GM19351 (cell line): Measurements from ENCODE around the gene KRTAP4-7.
"Not testable (repeated sequence)": the region's sequence is repeated elsewhere in the genome, so short reads cannot be mapped to it uniquely, and the experiment has no call there.

Experiments used
- ATAC-seq: cut with Tn5 transposase; IDR thresholded peaks from one replicate; pipeline ENCODE4 v1.9.1; 2021; ENCODE audit warnings: mild to moderate bottlenecking, moderate library complexity; ENCODE audit not compliant: unreplicated experiment

The KRTAP4-7 gene

DNA sequence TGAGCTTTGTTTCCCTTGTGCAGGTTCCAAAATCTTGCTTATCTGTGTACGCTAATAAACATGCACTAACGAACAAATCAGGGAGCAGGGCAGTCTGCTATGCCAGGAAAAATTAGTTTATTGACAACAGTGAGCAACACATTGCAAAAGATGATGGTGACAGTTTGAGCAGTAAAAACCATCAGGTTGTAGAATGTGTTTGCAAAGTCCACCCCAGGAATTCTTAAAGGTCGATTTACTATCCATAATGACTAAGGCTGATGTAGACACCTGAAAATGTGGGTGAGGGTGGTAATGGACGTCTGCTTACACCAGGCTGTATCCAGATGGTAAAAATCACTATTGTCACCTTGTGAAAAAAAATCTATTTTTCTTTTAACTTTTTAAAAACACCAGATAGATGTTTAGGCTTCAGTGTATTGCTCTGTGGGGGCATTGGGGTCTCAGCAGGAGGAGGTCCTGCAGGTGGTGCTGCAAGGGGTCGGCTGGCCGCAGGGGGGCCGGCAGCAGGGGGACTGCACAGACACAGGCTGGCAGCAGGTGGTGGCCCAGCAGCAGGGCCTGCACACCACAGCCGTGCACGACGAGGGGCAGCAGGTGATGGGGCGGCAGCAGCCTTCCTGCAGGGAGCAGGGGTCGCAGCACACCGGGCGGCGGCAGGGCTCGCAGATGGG, 18.8 kb upstream of the KRTAP4-7 start:
- not testable (repeated sequence) for ATAC-seq

DNA sequence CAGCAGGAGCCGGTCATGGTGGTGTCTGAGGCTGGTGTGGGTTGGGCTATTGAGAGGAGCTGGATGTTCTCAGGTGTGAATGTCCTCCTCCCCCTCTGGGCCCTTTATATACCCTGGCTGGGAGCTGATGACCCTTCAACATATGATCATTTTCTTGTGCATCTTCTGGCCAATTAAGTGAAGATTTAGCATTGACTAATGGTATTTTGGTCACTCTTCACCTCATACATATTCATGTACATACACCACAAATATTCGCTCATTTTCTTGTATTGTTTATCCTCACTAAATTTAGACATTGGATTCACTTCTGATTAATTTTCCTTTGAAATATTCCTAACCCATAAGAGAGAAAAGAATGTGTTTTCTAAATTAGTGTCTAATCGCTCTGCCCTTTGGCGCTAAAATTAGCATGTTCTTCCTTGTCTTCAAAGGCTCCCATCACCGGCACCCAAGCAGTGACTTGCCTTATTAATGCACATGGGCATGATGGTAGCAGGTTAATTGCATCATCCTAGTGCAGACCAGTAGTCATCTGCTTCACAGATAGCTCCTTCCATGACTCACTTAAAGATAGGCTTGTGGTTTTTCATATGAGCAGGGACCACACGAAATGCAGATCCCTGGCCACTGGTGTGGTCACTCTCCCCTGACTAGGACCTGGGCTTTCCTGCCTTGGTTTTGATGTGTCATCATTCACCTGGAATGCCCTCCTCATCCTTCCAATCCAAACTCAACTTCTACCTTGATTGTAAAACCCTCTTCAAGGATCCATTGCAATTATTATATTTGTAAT, 17.9 kb upstream of the KRTAP4-7 start, which contains the start of gene KRTAP2-4:
Gene KRTAP2-4, minus strand, starts transcription at position 51 of the 796 bp plus-strand sequence. Its CDS starts 34 bp downstream, at position 17.
- ATAC-seq, result no peak

DNA sequence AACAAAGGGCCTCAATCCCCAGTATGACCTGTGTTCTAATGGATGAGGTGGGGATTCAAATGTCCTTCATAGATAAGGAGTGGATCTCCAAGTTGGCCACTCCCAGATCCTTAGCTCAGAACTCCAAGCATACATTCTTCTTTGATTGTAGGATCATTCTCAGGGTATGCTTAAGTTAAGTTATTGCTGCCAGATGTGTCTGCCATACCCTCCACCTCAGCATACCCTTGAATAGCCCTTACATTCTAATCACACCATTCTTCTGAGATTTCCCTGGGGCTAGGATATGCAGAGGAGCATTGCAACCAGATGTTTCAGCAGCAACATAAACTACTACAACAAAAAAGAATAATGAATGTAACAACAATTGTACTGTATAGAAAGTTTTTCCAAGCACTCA, 16.7 kb upstream of the KRTAP4-7 start:
- ATAC-seq, result no peak

DNA sequence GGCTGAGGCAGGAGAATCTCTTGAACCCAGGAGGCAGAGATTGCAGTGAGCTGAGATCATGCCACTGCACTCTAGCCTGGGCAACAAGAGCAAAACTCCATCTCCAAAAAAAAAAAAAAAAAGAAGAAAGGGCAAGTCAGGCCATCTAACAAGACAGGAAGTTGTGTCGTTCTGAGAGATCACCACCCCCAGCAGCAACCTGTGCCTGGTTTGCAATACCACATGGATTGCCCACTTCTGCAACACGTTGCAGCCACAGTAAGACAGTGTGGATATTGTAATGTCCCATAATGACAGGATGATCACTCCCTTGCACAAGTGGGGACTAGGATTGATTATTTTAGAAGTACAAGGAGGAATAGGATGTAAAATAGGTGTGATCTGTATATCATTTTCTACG, 14.9 kb upstream of the KRTAP4-7 start:
- no peak for ATAC-seq

DNA sequence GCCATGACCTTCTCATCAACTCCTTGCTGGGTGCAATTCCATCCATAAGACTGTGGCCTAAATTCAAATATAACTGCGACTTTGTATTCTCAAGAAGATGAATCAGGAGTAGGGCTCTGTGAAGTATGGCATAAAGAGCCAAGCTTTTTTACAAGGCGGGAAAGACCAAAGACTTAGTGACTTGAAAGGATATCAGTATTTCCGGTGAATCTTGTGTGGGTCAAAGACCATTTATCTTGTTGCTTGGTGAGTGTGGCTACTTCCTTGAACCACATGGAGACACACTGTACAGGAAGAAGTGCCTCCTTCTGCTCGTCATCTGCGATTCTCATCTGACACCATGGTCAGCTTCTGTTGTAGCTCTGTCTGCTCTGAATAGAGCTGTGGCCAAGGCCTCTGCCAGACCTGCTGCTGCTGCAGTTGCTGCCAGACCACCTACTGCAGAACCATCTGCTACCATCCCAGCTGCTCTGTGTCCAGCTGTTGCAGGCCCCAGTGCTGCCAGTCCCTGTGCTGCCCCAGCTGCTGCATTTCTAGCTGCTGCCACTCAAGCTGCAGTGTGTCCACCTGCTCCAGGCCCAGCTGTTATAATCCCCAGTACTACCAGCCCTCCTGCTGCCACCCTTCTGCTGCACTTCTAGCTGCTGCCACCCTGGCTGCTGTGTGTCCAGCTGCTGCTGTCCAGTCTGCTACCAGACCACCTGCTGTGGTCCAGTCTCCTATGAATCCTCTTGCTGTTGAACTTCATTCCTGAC, 12.2 kb upstream of the KRTAP4-7 start:
- no peak for ATAC-seq

DNA sequence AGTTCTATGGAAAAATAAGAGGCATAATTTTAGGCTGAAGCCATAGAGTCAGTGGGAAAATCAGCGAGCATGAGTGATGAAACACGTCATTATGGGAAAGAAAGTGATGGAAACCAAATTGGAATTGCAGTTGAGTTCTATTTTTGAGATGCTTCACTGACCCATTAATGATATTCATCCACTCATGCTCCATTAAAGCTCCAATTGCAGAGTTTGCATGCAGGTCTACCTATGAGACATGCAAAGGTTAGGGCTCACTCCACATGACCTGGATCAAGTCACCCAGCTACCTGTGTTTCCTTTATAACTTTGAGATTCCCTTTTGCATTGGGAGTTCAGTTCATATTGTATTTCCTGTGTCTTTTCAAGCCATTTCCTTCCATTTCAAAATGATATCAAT, 10.3 kb upstream of the KRTAP4-7 start:
- ATAC-seq, result no peak

DNA sequence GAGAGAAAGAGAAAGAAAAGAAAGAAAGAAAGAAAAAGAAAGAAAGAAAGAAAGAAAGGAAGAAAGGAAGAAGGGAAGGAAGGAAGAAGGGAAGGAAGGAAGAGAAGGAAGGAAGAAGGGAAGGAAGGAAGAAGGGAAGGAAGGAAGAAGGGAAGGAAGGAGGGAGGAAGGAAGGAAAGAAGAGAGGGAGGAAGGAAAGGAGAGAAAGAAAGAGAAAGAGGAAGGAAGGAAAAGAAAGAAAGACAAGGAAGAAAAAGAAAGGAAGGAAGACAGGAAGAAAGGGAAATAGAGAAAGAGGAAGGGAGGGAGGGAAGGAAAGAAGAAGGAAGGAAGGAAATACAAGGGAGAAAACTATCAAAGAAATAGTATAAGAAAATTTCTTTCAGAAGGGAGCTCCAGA, 7.2 kb upstream of the KRTAP4-7 start:
- no peak for ATAC-seq

DNA sequence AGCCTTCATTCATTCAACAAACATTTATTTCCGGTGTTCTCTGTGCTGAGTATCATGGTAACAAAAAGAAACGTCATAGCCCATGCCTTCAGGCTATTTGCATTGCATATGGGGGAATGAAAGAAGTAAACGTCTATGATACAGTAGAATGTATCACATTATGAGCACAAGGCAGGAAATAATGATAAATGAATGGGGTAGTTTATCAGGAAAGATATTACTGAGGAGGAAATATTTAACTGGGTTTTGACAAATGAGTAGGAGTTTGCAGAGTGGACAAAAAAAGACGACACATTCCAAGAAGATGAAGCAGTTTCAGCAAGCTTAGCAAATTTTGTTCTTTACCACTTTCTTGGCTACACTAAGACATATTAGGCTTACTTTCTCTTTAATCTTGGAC, 1.3 kb upstream of the KRTAP4-7 start:
- ATAC-seq, result no peak

DNA sequence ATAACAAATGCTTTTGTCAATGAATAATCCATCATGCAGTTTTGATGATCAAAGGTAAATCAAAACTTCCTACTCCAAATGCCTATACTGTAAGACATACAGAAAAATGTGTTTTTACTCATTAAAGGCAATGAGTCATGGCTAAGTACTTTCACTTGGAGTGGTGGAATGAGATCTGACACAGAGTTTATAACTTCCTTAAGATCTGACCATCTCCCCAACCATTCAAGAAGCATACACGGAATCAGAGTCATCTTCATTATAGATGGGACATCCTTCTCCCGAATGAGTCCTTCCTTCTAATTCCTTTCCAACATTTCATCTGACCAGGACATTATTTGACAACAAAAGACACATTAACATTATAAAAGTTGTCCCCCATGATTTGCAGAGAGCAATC, 523 bp upstream of the KRTAP4-7 start:
- ATAC-seq, result not testable (repeated sequence)

DNA sequence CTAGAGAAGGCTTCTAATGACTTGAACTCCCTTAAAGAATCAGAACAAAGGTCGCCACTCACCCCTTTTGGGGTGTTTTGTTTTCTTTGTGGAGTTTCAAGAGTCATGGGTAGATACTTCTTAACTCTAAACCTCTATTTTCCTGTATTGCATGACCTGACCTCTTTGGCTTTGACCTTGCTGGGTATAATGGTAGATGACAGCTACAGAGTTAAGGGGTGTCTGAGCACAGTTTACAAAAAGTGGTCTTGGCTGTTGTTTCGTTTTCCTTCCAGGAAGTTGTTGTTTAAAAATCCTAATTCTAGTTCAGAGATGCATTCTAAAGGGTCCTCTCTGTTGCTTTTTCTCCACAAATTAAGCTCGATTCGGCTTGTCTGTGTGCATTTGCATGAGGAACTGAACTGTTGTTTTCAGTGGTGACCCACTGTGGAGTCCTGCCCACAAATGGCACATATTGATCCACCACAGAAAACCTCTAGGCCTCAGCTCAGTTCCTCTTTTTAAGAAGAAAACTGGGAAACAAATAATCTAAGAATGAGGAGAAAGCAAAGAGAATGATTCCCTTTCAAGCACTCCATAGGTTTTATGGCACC, 4.9 kb downstream of the KRTAP4-7 start:
- ATAC-seq, result not testable (repeated sequence)

DNA sequence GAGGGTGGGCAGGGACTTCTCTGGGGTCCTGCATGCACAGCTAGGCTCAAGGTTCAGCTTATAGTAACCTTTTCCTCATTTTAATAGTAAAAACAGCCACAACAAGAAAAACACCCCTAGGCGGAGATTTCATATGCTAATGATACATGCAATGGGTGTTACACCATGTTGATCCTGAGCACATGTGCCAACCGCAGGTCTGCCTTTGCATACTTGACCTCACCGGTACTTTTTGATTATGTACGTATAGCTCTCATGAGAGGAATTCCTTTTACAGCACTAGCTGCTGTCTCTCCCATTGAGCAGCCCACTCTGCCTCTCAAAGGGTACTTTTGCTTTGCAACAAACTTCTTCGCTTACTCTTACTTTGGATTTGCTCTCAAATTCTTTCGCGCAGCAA, 12.1 kb downstream of the KRTAP4-7 start:
- ATAC-seq, result no peak

DNA sequence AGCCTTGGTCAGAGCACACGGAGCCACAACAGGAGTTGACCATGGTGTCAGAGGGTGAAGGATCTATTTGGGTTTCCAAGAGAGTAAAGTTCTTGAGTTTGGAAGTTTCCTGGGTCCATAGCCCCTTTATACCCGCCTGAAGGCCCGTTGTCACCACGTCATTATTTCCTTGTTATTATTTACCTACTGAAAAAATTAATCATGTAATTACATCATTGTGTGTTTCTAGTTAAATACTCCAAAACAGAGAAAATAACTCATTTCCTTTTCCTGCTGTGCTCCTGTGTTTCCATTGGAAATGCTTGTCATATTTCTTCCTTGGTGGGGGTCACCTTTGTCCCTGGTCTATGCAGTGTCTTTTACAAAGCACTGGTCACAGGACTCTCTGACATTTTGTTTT, 14.1 kb downstream of the KRTAP4-7 start, which contains the start of gene KRTAP4-8:
Gene KRTAP4-8, minus strand, starts transcription at position 101 of the 400 bp plus-strand sequence. Its CDS starts 58 bp downstream, at position 43.
- no peak for ATAC-seq

DNA sequence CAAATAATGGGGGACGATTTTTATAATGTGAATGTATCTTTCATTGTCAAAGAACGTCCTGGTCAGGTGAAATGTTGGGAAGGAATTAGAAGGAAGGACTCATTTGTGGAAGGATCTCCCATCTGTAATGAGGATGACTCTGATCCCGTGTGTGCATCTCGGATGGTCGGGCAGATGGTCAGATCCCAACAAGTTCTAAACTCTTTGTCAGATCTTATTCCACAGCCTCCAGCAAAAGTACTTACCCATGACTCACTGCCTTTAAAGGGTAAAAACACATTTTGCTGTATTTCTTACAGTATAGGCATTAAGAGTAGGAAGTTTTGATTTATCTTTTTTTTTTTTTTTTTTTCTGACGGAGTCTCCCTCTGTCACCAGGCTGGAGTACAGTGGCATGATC, 14.5 kb downstream of the KRTAP4-7 start:
- no peak for ATAC-seq

DNA sequence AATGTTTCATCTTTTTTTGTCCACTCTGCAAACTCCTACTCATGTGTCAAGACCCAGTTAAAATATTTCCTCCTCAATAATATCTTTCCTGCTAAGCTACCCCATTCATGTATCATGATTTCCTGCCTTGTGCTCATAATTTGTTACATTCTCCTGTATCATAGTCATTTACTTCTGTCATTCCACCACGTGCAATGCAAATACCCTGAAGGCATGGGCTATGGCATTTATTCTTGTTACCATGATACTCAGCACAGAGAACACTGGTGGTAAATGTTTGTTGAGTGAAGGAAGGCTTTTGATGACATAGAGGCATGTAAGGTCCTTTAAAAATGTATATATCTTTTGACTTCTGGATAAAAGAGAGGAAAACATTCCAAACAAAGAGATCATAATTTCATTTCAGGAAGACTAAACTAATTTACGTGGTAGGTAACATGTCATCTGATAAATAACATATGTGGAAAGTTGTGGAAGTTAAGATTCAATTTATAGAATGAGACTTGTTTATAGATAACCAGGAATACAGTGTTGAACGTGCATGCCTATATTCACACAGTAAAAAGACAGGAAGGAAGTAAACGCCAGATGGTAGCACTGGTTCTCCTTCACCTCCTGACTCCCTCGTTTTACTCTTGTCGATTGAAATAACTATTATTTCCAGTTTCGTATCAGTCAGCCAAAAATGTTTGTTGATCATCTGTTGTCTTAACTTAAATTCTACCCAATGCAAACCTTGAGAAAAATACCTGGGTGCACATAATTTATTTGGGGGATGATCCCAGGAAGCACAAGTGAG, 15.9 kb downstream of the KRTAP4-7 start:
- ATAC-seq, result not testable (repeated sequence)

DNA sequence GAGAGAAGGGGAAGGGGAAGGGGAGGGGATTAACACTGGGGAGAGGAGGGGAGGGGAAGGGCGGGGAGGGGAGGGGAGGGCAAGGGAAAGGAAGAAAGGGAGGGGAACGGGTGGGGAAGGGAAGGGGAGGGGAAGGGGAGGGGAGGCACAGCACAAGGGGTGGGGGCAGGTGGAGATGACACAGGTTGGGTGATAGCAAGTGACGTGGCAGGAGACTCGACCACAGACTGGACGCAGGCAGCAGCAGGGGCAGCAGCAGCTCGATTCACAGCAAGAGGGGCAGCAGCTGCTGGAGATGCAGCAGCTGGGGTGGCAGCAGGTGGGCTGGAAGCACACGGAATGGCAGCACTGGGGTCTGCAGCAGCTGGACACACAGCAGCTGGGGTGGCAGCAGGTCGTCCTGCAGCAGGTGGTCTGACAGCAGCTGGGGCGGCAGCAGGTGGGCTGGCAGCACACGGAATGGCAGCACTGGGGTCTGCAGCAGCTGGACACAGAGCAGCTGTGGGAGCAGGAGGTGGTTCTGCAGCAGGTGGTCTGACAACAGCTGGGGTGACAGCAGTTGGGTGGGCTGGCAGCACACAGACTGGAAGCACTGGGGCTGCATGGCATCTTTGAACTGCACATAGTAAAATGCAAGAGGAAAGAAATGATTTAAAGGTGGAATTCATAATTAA, 17.8 kb downstream of the KRTAP4-7 start, which contains the start of gene KRTAP4-16:
Gene KRTAP4-16, minus strand, starts transcription at position 624 of the 674 bp plus-strand sequence. Its CDS starts 0 bp downstream, at position 624.
- ATAC-seq, result no peak

DNA sequence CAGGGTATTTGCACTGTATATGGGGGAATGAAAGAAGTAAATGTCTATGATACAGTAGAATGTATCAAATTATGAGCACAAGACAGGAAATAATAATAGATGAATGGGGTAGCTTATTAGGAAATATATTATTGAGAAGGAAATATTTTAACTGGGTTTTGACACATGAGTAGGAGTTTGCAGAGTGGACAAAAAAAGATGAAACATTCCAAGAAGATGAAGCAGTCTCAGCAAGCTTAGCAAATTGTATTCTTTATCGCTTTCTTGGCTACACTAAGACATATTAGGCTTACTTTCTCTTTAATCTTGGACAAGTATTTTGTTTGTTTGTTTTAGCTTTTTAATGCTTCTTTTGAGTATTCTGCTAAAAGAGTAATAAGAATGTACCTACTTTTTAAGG, 19.9 kb downstream of the KRTAP4-7 start:
- no peak for ATAC-seq

DNA sequence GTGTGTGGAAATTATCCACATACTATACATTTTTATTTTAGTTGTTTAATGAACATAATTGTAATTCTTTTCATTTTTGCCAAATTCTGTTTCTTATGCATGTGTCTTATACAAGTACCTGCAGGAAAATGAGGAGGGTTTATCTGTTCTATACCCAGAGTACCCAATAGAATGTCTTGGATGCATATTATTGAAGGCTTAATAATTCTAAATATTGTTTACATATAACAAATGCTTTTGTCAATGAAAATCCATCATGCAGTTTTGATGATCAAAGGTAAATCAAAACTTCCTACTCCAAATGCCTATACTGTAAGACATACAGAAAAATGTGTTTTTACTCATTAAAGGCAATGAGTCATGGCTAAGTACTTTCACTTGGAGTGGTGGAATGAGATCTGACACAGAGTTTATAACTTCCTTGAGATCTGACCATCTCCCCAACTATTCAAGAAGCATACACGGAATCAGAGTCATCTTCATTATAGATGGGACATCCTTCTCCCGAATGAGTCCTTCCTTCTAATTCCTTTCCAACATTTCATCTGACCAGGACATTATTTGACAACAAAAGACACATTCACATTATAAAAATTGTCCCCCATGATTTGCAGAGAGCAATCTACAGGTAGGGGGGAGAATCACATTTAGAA, 20.6 kb downstream of the KRTAP4-7 start:
- ATAC-seq, result not testable (repeated sequence)

DNA sequence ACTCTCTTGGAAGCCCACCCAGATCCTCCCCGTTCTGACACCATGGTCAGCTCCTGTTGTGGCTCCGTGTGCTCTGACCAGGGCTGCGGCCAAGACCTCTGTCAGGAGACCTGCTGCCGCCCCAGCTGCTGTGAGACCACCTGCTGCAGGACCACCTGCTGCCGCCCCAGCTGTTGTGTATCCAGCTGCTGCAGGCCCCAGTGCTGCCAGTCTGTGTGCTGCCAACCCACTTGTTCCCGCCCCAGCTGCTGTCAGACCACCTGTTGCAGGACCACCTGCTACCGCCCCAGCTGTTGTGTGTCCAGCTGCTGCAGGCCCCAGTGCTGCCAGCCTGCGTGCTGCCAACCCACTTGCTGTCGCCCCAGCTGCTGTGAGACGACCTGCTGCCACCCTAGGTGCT, 21.4 kb downstream of the KRTAP4-7 start, which contains the start of gene KRTAP4-9:
Gene KRTAP4-9, plus strand, starts transcription at position 43 of the 400 bp plus-strand sequence. Its CDS starts 0 bp downstream, at position 43.
- ATAC-seq, result not testable (repeated sequence)

DNA sequence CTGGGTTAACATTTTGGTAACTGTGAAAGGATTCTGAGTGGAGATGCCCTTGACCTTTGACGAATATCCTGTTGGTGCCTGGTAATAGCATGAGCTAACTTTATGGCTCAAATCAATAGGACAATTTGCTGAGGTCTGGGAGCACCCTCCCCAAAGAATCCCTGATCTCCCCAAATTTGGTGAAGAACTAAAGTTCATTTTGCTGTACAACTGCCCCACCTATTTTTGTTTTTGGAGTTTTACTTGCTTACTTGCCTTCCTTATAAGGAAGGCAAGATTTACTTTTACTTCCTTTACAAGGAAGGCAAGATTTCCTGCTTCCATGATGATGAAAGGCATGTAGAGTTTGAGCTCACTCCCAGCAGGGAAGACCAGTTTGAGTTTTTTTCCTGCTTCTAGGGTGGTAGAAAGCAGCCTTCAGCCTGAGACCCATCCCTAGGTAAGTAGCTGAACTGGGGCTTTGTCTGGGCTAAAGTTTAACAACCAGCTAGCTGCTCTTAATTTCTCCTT, 24.0 kb downstream of the KRTAP4-7 start:
- ATAC-seq, result no peak
